NCI-H526 (cell line): ENCODE data around the gene TNFRSF25.
"Not testable (repeated sequence)": the region's sequence is repeated elsewhere in the genome, so short reads cannot be mapped to it uniquely, and the experiment has no call there.

ENCODE experiments used
- DNase-seq, 2 experiments: peaks; one replicate each; lab custom pipeline; 2025; lab: John Stamatoyannopoulos, UW

The TNFRSF25 gene

DNA sequence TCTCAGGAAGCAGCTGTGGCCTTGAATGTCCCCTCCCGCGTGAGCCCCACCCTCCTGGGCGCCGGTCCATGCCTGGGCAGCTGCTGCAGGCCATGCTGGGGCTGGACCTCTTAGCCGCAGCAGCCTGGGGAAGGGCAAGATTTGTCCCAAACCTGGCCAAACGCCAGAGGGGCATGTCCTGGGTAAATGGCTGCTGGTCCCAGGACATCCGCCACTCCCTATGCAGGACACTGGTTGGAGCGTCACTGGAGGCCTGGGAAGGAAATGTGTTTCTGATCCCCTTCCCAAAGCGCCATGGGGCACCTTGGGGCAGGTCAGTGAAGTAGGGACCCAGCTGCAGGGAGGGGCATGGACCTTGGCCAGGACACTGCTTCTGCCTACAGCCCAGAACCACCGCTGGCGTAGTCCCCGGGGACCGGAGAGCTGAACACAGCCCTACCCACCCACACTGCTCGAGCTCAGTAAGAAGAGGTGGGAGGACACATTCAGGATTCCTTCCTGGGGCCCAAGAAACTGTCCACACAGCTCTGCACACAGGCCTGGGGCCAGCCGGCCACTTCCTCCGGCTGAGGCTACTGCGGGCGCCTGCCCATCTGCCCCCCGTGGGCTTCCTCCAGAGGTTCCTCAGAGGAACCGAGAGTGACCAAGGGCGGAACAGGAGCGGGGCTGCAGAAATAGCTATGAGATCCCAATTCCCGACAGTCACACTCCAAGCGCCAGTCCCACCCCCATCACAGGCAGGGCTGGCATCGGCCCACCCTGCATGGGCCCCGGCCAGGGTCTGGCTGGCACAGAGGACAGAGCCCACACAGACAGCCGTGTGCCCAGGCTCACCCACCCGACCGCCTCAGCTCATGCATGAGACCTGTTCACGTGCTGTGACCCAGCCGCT lies 36.3 kb upstream of the TNFRSF25 start:
- no peak for DNase-seq

DNA sequence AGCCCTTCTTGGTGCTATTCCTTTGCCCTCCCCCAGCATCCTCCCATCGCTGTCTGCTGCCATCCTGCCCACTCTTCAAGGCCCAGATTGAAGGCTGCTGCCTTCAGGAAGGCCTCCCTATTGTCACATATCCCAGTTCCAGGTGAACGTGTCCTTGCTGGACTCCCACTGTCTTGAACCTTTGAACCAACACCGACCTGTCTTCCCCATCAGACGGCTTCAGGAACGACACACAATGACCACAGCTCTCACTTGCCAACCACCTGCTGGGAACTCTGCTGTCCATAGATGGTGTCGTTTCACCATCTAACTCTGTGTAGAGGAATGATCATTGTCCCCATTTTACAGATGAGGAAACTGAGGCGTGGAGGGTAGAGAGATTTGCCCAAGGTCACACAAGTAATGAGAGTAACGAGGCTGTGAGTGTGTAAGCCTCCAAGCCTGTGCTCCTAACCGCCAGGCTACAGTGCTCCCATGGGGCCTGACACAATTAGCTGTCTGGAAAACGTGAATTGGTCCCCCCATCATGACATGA lies 35.4 kb upstream of the TNFRSF25 start:
- DNase-seq: no peak

DNA sequence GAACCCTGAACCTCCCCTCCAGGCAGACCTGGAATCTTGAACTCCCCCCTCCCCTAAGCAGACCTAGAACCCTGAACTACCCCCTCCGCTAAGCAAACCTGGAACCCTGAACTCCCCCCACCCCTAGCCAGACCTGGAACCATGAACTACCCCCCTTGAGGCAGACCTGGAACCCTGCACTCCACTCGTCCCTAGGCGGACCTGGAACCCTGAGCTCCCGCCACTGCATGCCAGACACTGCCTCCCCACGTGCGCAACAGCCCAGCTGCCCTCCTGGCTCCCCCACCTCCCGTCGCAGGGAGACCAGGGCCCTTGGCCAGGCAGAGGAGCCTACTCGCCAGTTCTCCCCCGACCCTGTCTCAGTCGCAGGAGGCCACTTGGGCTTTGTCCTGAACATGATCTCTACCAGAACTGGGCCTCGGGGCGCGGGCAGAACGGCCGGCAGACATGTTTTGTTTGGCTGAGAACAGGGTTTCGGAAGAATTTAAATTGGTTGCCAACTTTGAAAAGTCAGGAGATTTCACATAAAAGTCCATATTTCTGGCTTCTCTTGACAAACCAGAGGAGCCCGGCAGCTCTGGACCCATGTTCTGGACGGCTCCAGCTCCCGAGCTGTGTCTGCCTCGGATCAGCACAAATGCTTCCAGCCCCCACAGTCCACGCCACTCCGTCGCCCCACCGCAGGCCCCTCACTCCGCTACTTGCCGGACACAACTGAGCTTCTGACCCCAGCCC lies 34.7 kb upstream of the TNFRSF25 start:
- DNase-seq: no peak

DNA sequence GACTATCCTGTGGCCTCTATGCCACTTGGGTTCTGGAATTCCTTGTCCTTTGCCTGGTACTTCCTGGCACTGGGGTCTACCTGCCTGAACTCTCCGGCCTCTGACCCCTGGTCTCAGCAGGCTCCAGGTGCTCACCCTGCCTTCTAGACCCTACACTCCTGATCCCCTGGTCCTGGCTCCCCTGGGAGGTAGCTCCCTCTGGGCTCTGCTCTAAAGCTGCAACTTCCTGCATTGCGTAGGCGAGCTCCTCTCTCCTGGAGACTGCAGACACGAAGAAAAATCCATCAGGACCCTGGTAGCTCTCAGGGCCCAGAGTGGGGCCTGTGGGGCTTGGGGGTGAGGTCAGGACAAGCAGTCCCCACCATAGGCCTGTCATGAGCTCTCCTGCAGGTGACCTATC lies 33.3 kb upstream of the TNFRSF25 start:
- no peak for DNase-seq

DNA sequence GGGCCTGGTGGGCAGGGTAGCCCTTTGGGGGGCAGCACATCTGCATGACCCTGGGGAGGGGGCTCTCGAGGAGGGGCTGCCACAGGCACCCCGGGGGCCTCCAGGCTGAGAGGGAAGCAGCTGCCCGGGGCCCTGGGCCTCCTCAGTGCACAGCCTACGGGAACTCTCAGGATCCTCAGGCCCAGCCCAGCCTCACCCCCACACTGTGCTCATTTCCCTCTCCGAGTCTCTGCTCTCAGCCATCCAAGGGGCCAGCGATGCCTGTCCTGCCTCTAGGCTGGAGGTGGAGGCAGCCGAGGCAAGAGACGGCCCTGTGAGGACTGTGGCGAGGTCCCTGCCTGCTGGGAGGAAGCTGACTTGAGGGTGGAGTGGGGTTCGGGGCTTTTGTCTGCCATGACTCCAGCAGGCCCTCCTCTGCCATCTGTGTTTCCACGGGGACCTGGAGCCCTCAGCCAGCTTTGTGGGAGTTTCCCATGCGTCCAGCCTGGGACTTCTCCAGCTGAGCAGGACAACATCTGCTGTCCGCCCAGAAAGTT lies 32.7 kb upstream of the TNFRSF25 start:
- no peak for DNase-seq

DNA sequence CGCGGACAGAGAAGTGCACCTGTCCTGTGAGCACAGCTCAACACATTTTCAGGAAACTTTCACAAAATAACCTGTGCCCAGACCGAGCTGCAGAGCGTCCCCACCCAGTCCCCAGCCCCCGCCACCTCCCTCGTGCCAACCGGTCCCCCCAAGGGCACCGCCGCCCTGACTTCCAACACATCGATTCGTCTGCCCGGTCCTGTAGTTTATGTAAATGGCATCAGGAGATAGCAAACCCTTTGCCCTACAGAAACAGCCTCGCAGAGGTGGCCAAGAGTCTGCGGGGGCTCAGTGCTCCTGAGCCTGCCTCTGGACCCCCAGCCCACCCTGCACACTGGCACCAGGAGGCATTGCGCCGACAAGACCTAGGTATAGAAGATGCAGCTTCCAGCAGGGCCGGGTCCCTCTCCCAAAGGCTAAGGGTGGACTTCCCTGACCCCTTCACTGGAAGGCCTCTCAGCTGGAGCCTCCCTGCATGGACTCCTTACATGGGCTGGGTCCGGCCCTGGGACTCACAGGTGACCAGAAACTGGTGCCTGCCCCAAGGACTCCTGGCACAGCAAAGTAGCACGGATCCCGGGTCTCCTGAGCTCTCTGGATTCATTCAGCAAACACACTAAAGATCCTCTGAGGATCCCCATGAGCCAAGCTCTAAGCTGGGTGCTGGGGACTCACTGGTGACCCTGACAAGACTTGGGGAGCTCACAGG lies 32.0 kb upstream of the TNFRSF25 start:
- DNase-seq: peak in 1 of 2 experiments; percentile 49

DNA sequence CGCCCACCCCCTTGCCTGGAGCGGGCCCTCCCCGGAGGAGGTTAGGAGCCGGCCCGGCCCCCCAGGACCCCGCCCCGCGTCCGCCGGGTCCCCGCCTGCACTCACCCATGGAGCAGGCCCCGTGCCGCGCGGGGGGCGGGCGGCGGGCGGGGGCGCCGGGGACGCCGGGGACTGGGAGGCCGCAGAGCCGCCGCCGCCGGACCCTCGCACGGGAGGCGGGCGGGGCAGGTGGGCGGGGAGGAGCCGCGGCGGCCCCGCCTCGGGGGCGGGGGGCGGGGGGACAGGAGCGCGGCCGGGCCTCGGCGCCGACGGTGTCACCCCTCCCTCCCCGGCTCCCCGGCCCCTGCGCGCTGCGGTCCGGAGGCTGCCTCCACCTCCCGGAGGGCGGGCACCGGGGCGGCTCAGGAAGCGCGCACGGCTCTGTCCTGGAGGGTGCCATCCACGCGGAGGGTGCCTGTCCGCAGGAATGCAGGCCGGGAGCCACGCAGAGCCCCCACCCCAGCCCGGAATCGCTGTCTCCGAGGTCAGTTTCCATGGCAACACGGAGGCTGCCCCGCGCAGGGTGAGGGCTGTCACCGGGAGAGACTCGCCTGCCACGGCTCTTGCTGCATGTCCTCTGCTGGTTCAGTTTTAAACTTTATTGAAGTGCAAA lies 31.4 kb upstream of the TNFRSF25 start:
- peak; percentile 46 to 73 for DNase-seq

DNA sequence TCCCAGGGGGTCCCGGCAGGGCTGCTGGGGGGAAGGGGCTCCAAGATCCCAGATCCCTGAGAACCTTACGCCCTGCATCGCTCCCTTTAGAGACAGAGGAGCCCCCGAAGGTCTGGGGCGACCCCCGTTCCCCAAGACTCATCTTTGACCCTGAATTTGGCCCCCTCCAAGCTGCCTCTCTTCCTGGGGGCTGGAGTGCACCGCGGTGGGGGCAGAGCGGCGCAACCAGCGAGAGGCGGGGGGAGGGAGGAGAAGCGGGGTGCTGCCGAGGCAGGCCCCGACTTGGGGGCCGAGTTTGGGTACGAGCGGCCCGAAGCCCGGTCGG lies 30.9 kb upstream of the TNFRSF25 start:
- no peak for DNase-seq

DNA sequence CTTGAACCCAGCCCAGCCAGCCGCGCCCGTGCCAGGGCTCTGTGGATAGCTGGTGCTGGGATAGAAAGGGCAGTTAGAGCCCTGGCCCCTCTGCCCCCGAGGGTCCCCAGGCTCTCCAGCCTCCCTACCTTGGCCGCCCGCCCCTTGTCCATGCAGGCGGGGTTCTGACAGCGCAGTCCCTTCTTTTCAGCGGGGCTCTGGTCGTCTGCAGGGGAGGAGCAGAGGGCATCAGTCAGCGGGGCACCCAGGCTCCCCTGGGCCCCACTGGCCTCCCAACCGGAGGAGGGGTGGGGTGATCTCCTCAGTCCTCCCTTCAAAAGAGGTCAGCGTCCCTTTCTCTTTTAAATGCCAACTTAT lies 30.4 kb upstream of the TNFRSF25 start:
- DNase-seq: no peak

DNA sequence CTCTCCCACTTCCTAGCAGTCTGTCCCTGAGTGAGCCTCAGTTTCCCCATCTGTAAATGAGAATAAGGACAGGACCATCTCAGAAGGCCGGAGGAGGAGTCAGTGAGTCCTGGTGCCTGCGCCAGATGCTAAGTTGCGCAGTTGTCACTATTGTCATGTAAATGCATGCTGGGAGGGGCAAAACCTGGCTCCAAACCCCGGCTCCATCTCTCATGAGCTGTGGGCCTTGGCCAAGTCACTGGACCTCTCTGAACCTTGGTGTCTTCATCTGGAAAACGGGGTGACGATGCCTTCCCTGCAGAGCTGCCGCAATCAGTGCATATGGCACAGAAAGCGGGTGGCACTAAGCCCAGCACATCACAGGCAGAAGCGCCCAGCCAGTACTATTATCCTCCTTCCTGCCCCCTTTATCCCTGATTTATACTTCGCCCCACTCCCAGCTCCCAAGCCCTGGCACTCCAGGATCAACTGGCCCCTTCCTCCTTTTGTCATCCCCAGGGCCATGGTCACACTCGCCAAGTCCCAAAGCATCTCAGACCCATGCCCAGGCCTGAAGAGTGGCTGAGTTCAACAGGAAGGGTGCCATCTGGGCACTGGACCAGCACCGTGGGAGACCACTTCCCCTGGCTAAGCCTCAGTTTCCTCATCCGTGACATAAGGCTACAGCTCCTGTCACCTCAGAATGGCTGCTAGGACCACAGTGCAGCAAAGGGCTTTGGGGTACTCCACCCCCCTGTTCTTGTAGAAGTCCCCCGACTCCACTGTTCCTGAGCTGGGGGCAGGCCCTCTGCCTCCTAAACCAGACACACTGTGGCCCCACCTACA lies 29.8 kb upstream of the TNFRSF25 start:
- no peak for DNase-seq

DNA sequence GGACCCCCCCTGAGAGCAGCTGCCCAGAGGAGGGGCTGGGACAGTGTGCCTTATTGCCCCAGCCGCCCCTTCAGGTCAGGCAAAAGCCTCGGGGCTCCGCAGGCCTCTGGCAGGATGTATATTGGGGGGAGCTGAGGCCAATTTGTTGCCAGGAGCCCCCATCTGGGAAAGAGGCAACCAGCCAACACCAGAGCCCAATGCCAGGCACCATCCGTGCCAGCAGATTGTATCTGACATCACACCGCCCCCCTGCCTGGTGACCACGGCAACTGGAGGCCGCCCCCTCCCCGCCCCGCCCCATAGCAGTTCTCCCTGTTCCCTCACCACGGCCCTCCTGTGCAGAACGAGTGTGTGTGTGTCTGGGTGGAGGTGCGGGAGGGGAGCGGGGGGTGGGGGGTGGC lies 29.1 kb upstream of the TNFRSF25 start:
- DNase-seq: no peak

DNA sequence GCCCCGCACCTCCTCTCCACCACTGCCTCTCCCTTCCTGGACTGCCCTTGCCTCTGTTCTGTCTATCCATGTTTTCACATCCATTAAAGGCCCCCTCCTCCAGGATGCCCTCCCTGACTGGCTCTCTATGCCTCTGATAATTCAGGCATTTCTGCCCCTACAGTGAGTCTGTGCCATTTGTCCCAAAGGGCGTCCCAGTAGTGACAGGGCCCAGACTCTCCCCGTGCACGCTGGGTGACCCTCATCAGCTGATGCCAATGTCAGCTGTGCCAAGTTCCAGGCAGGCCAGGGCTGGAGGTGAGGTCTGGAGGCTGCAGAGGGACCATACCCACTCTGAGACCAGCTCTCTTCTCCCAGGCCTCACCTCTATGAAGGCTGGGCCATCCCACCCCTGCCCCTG lies 28.7 kb upstream of the TNFRSF25 start:
- DNase-seq: no peak

DNA sequence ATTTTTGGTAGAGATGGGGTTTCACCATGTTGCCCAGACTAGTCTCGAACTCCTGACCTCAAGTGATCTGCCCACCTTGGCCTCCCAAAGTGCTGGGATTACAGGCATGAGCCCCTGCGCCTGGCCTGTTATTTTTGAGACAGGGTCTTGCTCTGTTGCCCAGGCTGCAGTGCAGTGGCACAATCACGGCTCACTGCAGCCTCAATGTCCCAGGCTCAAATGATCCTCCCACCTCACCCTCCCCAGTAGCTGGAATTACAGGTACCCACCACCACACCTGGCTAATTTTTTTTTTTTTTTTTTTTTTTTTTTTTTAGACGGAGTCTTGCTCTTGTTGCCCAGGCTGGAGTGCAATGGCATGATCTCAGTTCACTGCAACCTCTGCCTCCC lies 27.9 kb upstream of the TNFRSF25 start:
- not testable (repeated sequence) for DNase-seq

DNA sequence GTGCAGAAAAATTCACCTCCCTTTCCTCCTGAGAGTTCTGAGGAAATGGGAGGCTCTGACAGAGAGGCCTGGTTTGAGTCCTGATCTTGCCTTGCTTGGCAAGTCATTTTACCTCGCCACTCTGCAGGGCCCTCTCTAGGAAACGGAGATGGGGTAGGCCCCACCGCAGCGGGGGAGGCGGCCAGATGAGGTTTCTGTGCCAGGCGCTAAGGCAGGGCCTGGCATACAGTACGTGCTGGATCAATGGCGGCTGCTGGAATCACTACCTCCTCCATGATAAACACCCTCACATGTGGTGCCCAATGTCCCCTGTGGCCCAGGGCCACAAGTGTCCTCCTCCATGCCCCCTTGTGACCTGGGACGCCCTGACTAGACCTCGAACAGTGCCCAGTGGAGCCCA lies 26.0 kb upstream of the TNFRSF25 start:
- no peak for DNase-seq

DNA sequence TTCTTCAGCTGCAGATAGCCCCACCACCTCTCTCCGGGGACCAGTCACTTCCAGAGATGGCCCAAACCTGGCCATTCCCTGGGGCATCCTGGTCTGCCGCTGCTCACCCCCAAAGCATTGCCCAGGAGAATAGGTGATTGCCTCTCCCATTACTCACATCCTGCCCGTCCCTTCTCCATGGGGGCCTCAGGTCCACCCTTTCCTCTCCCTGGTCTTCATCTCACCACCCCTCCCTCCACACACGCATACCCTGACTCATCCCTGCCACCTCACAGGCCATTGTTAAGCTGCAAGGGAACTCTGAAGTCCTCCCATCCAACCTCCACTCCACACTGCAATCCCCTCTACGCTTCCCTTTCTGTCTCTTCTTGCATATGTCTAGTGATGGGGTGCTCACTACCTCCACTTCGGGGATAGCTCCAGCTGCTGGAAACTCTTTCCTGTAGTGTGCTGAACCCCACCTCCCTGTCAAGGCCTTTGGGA lies 25.5 kb upstream of the TNFRSF25 start, which contains the start of gene PLEKHG5:
Gene PLEKHG5 (minus strand): TSS at position 188 of the 483 bp plus-strand sequence. CDS start 14,096 bp downstream, outside the sequence.
- no peak for DNase-seq

DNA sequence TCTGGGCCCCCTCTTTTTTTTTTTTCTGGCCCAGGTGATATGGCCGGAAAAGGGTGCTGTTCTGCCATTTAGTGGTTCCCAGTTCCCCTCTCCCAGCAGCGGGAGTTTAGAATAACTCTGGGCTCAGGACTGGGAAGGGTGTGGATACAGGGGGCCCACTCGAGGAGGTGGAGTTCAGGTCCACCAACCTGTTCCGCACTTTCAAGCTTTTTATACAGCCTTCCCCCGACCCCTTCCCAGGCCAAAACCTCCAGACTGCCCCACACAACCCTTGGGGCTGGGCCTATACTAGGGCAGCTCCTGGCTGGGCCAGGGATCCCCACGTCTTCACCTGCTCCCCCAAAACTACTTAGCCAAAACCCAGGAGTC lies 25.1 kb upstream of the TNFRSF25 start:
- no peak for DNase-seq

DNA sequence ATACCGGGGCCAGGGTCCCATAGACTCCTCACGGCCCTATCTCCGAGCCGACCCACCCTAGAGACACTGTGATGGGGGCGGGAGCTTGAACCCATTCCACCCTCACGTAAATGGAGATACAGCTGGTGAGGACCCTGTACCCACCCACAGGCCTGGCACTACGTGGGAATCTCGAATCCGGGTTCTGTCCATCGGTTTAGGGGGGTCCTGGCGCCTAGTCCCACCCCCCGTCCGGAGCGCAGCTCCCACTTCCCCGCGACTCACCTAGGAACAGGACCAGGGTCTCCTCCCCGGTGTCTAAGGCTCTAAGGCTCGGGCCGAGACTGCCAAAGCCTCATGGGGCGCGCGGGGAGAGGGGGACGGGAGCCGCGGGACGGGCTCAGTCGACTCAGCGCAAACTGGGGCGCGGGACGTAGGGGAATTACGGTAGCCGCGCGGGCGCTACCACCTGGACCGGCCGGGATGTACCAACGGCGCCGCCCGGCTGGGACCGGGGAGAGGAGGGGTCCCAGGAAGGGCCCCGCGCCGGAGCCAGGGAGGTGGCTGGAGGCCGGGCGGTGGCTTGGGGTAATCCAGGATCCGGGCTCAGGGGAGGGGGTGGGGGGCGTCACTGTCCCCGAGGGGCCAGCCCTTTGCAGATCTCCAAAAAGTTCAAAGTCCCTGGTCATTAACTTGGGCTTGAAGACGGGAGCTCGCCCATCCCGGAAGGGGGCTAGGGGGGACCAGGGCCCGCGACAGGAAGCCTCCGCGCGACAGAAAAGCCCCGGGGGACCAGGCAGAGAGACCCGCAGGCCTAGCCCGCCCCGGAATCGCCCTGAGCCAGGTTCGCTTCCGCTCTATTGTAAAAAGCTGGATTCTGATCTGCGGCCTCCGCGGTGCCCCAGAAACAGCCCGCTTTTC lies 24.5 kb upstream of the TNFRSF25 start:
- peak; percentile 76 to 94 for DNase-seq

DNA sequence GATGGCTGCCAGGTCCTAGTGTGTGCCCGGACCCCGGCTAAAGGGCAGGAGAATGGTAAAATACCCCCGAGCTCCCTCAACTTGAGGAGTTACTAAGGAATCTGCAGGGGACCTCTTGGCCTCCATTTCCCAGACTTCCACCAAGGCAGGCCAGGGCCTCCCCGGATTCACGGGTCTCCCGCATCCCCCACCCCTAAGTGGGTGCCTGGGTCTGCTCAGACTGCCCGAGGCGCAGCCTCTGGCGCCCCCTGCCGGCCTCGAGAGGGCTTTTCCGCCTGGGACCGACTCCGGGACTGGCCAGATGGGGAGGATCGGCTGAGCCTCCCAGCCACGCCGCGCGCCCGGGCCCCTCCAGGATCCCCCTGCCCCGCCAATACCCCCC lies 23.8 kb upstream of the TNFRSF25 start:
- peak; percentile 67 to 92 for DNase-seq

DNA sequence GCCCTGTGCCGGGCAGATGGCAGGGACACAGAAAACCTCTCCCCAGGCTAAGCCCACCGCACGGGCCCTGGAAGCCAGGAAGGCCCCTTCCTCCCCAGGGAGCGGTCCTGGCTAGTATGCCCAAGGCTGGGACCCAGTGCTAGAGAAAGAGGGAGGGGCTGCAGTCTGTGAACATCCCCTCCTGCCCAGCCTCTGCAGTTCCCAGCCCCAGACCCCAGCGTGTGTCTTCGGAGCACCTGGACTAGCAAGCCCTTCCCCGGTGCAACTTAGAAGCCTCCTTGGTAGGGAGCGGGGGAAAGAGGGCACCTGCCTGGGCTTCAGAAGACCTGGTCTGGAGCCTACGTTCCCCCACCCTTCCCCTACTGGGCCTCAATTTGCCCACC lies 23.4 kb upstream of the TNFRSF25 start:
- peak; percentile 70 to 89 for DNase-seq
